ENCODE data around the gene CDKL1. TPM values are rescaled to one million over a fixed set of nuclear protein-coding genes. Genes with fewer than 3 reads are reported as not detected.
"Not testable (repeated sequence)": the region's sequence is repeated elsewhere in the genome, so short reads cannot be mapped to it uniquely, and the experiment has no call there.

Gene CDKL1
- total RNA-seq, 2 donors from 2014 or later: 24.9 to 25.1 TPM

DNA sequence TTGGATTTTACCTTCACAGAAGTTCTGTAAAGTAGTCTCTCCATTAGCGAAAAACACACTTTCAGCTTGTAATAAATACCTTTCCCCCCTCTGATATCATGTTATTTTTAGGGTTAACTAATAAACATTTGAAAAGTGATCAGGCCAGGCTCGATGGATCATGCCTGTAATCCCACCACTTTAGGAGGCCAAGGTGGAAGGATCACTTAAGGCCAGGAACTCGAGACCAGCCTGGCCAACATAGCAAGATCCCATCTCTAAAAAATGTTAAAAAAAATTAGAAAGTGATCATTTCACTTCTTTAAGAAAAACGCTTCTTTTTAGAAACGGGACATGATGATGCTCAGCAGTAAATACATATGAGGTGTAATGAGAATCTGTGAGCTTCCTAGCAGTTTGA lies 2.0 kb downstream of the CDKL1 start:
- no peak for ATAC-seq
- no peak for DNase-seq
- intact Hi-C loops (cut with DNase I, micrococcal nuclease): loop anchor here in 1 of 2 donors (10.0 kb wide), 1 partner anchor 50 kb away; no protein-coding TSS in a partner anchor

- ATAC-seq (peak; percentile 13), DNase-seq (no peak)
- intact Hi-C loops (cut with DNase I, micrococcal nuclease): loop anchor here in 1 of 2 donors (10.0 kb wide), 1 partner anchor 45 kb away; no protein-coding TSS in a partner anchor
Observed at GRCh38 chr14:50389668-50390441, 6.8 kb downstream of the CDKL1 start.

GRCh38 chr14:50388256-50388931 lies 8.3 kb downstream of the CDKL1 start:
- intact Hi-C loops (cut with DNase I, micrococcal nuclease): no loop called here
- ATAC-seq (peak; percentile 98), DNase-seq (peak; percentile 59 to 75)

GRCh38 chr14:50387548-50387947 lies 9.1 kb downstream of the CDKL1 start:
- DNase-seq: no peak
- no peak for ATAC-seq
- intact Hi-C loops (cut with DNase I, micrococcal nuclease): no loop called here

- DNase-seq (no peak), ATAC-seq (no peak)
- intact Hi-C loops (cut with DNase I, micrococcal nuclease): no loop called here
Observed at GRCh38 chr14:50383618-50384225, 13.0 kb downstream of the CDKL1 start.

GRCh38 chr14:50381823-50382287 lies 14.8 kb downstream of the CDKL1 start:
- intact Hi-C loops (cut with DNase I, micrococcal nuclease): no loop called here
- peak; percentile 38 for ATAC-seq
- DNase-seq: no peak

DNA sequence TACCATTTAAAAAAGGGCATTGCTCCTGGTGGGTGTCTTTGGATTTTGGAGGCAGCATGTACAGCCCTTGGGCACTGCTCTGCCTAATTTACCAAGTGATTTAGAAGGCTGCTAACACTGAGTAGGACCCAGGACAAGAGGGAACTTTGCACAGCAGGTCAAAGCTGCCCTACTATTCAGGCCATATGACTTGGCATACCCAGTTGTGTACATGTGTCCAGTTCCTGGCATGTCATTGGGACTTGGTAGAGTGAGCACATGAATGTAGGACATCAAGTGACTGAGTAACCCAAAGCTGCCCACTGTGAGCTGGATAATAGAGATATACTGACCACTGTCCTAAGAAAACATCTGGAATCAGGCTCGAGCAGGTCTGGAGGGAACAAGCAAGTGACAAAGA lies 15.7 kb downstream of the CDKL1 start:
- DNase-seq (no peak), ATAC-seq (peak; percentile 8)
- intact Hi-C loops (cut with DNase I, micrococcal nuclease): no loop called here

GRCh38 chr14:50380455-50380854 lies 16.2 kb downstream of the CDKL1 start:
- DNase-seq (no peak), ATAC-seq (no peak)
- intact Hi-C loops (cut with DNase I, micrococcal nuclease): no loop called here

DNA sequence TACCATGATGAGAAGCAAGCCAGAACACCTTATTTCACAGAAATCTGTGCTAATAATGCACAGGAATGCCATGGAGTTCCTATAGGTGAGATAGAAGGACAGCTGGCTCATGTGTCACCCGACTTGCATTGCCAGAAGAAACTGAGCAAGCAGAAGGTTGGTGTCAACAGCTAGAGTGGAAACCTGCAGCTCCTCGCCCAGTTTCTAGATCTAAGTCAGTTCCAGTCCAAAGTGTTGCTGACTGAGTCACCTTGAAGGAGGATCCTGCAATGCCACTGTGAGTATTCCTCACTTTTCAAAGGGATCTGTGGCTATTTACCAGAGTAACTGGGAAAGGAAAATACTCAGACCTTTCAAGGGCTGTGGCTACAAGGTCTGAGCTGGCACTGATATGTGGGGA lies 17.1 kb downstream of the CDKL1 start:
- intact Hi-C loops (cut with DNase I, micrococcal nuclease): no loop called here
- ATAC-seq (no peak), DNase-seq (no peak)

GRCh38 chr14:50377550-50378085 lies 19.1 kb downstream of the CDKL1 start:
- no peak for ATAC-seq
- intact Hi-C loops (cut with DNase I, micrococcal nuclease): no loop called here
- no peak for DNase-seq

DNA sequence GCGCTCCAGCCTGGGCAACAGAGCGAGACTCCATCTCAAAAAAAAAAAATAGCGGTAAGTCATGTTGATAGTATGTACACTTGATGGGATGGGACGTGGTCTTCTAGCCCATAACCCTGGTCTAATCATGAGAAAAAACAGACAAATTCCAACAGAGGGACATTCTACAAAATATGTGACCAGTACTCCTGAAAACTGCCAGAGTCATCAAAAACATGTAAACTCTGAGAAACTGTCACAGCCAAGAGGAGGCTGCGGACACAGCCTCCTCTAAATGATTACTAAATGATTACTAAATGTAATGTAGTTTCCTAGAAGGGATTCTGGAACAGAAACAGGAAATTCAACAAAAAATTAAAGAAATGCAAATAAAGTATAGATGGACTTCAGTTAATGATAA lies 20.9 kb downstream of the CDKL1 start:
- DNase-seq: no peak
- intact Hi-C loops (cut with DNase I, micrococcal nuclease): no loop called here
- ATAC-seq: no peak

DNA sequence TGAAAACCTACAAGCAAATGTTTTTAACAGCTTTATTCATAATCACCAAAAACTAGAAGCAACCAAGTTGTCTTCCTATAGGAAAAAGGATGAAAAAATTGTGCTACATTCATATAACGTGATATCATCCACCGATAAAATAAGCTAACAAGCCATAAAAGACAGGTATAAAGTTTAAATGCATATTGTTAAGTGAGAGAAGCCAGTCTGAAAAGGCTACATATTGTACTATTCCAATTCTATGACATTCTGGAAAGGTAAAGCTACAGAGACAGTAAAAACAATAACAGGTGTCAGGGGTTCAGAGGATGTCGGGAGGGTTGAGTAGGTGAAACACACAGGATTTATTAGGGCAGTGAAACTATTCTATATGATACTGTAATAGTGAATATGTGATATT lies 22.7 kb downstream of the CDKL1 start:
- intact Hi-C loops (cut with DNase I, micrococcal nuclease): no loop called here
- DNase-seq (no peak), ATAC-seq (peak; percentile 69)

GRCh38 chr14:50371546-50371945 lies 25.1 kb downstream of the CDKL1 start:
- intact Hi-C loops (cut with DNase I, micrococcal nuclease): no loop called here
- no peak for ATAC-seq
- no peak for DNase-seq

DNA sequence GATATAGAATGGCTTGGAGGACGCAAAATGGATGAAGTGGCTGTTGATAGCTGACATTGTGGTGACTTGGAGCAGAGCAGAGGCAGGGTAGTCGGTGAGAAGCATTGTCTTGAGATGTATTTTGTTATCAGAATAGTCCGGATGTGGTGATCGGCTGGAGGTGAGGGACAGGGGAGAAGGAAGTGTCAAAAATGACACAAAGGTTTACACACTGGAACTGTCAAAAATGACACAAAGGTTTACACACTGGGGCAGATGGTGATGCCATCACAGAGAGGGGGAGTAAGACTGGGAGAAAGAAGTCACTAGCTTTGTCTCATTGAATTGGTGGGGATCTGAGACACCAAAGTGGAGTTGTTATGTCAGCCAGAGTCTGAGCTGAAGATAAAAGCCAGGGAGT lies 30.1 kb downstream of the CDKL1 start:
- intact Hi-C loops (cut with DNase I, micrococcal nuclease): no loop called here
- no peak for DNase-seq
- ATAC-seq: no peak

- ATAC-seq (peak; percentile 50), DNase-seq (peak; percentile 51 to 57)
- intact Hi-C loops (cut with DNase I, micrococcal nuclease): no loop called here
Observed at GRCh38 chr14:50366115-50366514, 30.6 kb downstream of the CDKL1 start.

GRCh38 chr14:50365572-50365971 lies 31.1 kb downstream of the CDKL1 start:
- ATAC-seq: peak; percentile 14
- intact Hi-C loops (cut with DNase I, micrococcal nuclease); DNase-seq: not testable (repeated sequence)

DNA sequence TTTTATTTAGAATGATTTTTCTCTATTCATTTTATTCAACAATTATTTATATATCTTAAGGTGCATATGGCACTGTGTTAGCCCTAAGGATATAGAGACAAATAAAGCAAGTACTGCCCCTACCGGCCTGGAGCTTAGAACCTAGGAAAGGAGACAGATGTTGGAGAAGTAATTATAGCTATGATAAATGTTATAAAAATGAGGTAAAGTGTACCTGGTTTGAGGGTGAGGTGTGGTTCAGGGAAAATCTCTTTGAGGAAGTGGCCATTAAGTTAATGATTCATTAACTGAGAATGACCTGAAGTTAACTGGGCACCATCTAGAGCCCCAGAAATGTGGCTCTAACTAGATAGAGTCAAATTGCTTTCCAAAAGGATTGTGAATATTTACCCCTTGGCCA lies 31.9 kb downstream of the CDKL1 start:
- ATAC-seq (peak; percentile 80), DNase-seq (peak in 1 of 2 donors; percentile 55)
- intact Hi-C loops (cut with DNase I, micrococcal nuclease): no loop called here

GRCh38 chr14:50363714-50364111 lies 33.0 kb downstream of the CDKL1 start:
- intact Hi-C loops (cut with DNase I, micrococcal nuclease): no loop called here
- ATAC-seq (peak; percentile 62), DNase-seq (no peak)
